ENCODE measurements around the gene GAPVD1.
"Not testable (repeated sequence)": the region's sequence is repeated elsewhere in the genome, so short reads cannot be mapped to it uniquely, and the experiment has no call there.

The GAPVD1 gene

DNA sequence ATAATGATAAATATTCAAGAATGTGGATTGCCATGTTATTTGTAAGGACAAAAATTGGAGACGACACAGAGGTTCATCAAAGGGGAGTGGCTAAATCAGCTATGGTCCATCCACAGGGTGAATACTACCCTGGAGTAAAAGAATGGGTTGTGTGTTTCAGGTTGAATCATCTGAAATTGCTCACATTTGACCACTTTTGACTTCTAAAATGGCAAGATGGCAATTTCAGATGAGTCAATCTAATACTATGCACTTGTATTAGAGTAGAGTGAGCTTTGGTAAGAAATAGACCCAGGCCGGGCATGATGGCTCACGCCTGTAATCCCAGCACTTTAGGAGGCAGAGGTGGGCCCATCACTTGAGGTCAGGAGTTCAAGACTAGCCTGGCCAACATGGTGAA lies 131.8 kb downstream of the GAPVD1 start:
- TF ChIP-seq, protein P1, sequence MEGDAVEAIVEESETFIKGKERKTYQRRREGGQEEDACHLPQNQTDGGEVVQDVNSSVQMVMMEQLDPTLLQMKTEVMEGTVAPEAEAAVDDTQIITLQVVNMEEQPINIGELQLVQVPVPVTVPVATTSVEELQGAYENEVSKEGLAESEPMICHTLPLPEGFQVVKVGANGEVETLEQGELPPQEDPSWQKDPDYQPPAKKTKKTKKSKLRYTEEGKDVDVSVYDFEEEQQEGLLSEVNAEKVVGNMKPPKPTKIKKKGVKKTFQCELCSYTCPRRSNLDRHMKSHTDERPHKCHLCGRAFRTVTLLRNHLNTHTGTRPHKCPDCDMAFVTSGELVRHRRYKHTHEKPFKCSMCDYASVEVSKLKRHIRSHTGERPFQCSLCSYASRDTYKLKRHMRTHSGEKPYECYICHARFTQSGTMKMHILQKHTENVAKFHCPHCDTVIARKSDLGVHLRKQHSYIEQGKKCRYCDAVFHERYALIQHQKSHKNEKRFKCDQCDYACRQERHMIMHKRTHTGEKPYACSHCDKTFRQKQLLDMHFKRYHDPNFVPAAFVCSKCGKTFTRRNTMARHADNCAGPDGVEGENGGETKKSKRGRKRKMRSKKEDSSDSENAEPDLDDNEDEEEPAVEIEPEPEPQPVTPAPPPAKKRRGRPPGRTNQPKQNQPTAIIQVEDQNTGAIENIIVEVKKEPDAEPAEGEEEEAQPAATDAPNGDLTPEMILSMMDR (IDR thresholded peaks at IDR 0.05; ENCODE audit: borderline replicate concordance, control extremely low read depth, extremely low read depth, insufficient read depth, missing control alignments): no peak
- in situ Hi-C loops (cut with MboI; ENCODE audit: low sequenced_read_pairs, unreplicated experiment): no loop called here

DNA sequence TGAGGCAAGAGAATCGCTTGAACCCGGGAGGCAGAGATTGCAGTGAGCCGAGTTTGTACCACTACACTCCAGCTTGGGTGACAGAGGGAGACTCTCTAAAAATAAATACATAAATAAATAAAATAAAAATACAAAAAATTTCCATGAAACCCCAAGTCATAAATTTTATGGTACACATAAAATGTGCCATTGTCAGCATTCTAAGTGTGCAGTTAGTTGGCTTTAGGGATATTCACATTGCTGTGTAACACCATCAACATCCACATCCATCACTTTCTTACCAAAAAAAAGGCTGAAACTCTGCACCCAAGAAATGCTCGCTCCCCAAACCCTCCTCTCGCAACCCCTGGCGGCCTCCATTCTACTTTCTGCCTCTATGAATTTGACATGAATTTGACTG lies 135.2 kb downstream of the GAPVD1 start:
- in situ Hi-C loops (cut with MboI; ENCODE audit: low sequenced_read_pairs, unreplicated experiment): no loop called here

More for the DNA sequence above, 131.8 kb downstream of the GAPVD1 start:
- no peak for DNase-seq (ENCODE audit: low spot score)

DNA sequence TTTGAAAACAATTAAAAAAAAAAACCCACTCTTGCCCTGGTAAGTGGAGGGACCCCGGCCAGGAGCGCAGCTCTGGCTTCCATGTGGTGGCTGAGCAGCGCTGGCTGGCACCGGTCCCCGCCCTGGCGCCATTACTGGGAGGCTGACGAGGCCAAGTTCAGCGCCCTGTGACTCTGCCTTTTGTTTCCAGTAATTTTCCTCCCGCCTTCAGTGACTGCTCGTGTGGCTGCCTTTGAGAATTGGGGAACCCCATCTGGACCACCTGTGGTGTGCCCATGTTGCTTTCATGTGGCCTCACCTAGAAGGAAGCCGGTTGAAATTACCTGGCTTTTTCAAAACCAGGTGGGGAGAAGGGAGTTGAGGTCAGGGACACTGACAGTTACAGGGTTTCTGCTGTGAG lies 136.1 kb downstream of the GAPVD1 start:
- no peak for DNase-seq (ENCODE audit: low spot score)
- TF ChIP-seq, protein P1 (IDR thresholded peaks at IDR 0.05; ENCODE audit: borderline replicate concordance, control extremely low read depth, extremely low read depth, insufficient read depth, missing control alignments): no peak
- in situ Hi-C loops (cut with MboI; ENCODE audit: low sequenced_read_pairs, unreplicated experiment): no loop called here

More for the DNA sequence above, 135.2 kb downstream of the GAPVD1 start:
- TF ChIP-seq, protein P1 (IDR thresholded peaks at IDR 0.05; ENCODE audit: borderline replicate concordance, control extremely low read depth, extremely low read depth, insufficient read depth, missing control alignments): no peak
- DNase-seq (ENCODE audit: low spot score): no peak

DNA sequence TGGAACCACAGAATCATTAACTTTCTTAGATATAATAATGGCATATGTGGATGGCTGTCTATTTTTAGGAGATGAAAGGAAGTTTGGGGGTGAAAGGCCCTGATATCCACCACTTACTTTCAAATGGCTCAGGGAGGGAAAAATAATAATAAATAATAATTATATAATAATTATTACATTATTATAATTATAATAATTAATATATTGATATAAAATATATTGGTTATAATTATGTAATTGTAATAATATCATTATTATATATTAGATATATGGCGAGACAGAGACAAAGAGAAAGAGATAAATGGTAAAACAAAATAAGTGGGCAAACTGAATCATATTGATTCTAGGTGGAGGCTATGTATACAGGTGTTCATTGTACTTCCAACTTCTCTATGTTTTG lies 136.6 kb downstream of the GAPVD1 start:
- TF ChIP-seq, protein P1 (IDR thresholded peaks at IDR 0.05; ENCODE audit: borderline replicate concordance, control extremely low read depth, extremely low read depth, insufficient read depth, missing control alignments): no peak
- DNase-seq (ENCODE audit: low spot score): no peak
- in situ Hi-C loops (cut with MboI; ENCODE audit: low sequenced_read_pairs, unreplicated experiment): no loop called here

DNA sequence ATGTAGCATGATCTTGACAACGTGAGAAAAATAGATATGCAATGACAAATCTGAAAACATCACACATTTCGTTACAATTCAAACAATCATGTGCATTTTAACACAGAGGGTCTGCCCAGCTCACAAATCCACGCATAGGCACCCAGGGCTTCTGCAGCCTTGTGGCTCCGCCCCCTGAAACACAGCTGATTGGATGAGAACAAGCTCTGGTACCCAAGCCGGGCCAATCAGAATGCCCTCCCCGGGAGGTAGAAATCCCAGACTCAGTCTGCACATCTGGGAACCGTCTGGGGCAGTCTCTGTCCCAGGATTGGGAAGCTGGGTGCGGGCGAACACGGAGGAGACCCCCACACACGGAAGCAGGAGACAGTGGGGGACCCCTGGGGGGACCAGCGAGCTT lies 137.5 kb downstream of the GAPVD1 start:
- no peak for DNase-seq (ENCODE audit: low spot score)
- TF ChIP-seq, protein P1 (IDR thresholded peaks at IDR 0.05; ENCODE audit: borderline replicate concordance, control extremely low read depth, extremely low read depth, insufficient read depth, missing control alignments): no peak
- in situ Hi-C loops (cut with MboI; ENCODE audit: low sequenced_read_pairs, unreplicated experiment): no loop called here

DNA sequence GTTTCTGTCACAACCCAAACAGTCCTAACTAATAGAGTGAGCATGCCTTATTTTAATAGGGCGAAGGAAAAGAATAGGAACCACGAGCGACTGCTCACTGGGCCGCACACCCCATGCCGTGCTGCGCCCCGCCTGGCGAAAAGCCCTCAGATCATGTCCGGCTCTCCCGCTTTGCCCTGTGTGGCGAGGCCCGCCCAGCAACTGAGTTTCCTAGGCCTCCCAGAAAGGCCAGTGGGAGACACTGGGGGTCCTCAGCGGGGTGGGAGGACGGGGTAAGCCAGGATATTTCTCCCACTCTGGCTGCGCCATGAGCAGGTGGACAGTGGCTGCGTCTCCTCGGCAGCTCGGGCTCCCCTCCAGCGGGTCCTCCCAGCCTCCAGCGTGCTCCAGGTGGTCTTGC lies 138.0 kb downstream of the GAPVD1 start:
- no peak for DNase-seq (ENCODE audit: low spot score)
- TF ChIP-seq, protein P1 (IDR thresholded peaks at IDR 0.05; ENCODE audit: borderline replicate concordance, control extremely low read depth, extremely low read depth, insufficient read depth, missing control alignments): no peak
- in situ Hi-C loops (cut with MboI; ENCODE audit: low sequenced_read_pairs, unreplicated experiment): loop anchor here (10.0 to 25.0 kb wide), 3 partner anchors 338 to 1013 kb away; partner anchors contain the start of gene PBX3

DNA sequence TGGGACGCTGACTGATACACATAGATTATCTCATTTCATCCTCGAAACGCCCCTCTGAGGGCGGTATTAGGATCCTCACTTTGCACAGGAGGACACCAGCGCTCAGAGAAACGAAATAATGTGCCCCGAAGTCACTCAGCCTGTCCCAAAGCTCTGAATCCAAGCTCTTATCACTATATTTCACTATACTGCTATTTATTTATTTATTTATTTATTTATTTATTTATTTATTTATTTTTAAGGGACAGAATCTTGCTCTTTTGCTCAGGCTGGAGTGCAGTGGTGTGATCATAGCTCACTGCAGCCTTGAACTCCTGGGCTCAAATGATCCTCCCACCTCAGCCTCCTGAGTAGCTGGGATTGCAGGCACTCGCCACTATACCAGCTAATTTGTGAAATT lies 138.6 kb downstream of the GAPVD1 start:
- in situ Hi-C loops (cut with MboI; ENCODE audit: low sequenced_read_pairs, unreplicated experiment): loop anchor here (10.0 to 25.0 kb wide), 3 partner anchors 337 to 1012 kb away; partner anchors contain the start of gene PBX3
- not testable (repeated sequence) for DNase-seq (ENCODE audit: low spot score)
